H9 (cell line): ENCODE results near the gene PAK2. TPM values are rescaled to one million over a fixed set of nuclear protein-coding genes. Genes with fewer than 3 reads are reported as not detected.
"Not testable (repeated sequence)": the region's sequence is repeated elsewhere in the genome, so short reads cannot be mapped to it uniquely, and the experiment has no call there.

Experiments
- DNase-seq: peaks from one replicate; pipeline ENCODE4 v3.0.0-alpha.2; 2017
- H2AFZ ChIP-seq: one replicate; pipeline ENCODE4 v1.6.1; 2013; ENCODE audit warnings: mild to moderate bottlenecking, low read length, control low read depth, moderate library complexity
- H2AK5ac ChIP-seq: 2 replicates; pipeline ENCODE4 v1.6.1; 2013; ENCODE audit warnings: low read length, control low read depth, mixed read lengths; ENCODE audit not compliant: insufficient read length
- H2BK120ac ChIP-seq: one replicate; pipeline ENCODE4 v1.6.1; 2013; ENCODE audit warnings: low read depth, mild to moderate bottlenecking, low read length, control low read depth, inconsistent platforms; ENCODE audit not compliant: poor library complexity, severe bottlenecking
- H2BK12ac ChIP-seq: 2 replicates; pipeline ENCODE4 v1.6.1; 2013; ENCODE audit warnings: low read length, control low read depth, mixed read lengths, low read depth; ENCODE audit not compliant: insufficient read length
- H2BK15ac ChIP-seq: 2 replicates; pipeline ENCODE4 v1.6.1; 2013; ENCODE audit warnings: low read depth, low read length, control low read depth
- H2BK20ac ChIP-seq: one replicate; pipeline ENCODE4 v1.6.1; 2013; ENCODE audit warnings: low read depth, mild to moderate bottlenecking, low read length, control low read depth, inconsistent platforms; ENCODE audit not compliant: poor library complexity, severe bottlenecking
- H2BK5ac ChIP-seq: 2 replicates; pipeline ENCODE4 v1.6.1; 2013; ENCODE audit warnings: low read length, control low read depth, mixed read lengths; ENCODE audit not compliant: insufficient read length
- H3K14ac ChIP-seq: 2 replicates; pipeline ENCODE4 v1.6.1; 2013; ENCODE audit warnings: low read length, control low read depth; ENCODE audit not compliant: insufficient read depth
- H3K18ac ChIP-seq: 2 replicates; pipeline ENCODE4 v1.6.1; 2013; ENCODE audit warnings: low read depth, mild to moderate bottlenecking, mixed read lengths, low read length, control low read depth; ENCODE audit not compliant: insufficient read length
- H3K23ac ChIP-seq: 2 replicates; pipeline ENCODE4 v1.6.1; 2013; ENCODE audit warnings: low read length, control low read depth, mixed read lengths, low read depth; ENCODE audit not compliant: insufficient read length
- H3K23me2 ChIP-seq: 2 replicates; pipeline ENCODE4 v1.6.1; 2013; ENCODE audit warnings: low read depth, mild to moderate bottlenecking, mixed read lengths, low read length, control low read depth; ENCODE audit not compliant: insufficient read length, poor library complexity, severe bottlenecking
- H3K27ac ChIP-seq: 2 replicates; pipeline ENCODE4 v1.5.1; 2013; ENCODE audit warnings: low read length, control low read depth, mixed read lengths, low read depth; ENCODE audit not compliant: insufficient read length
- H3K27me3 ChIP-seq: 2 replicates; pipeline ENCODE4 v1.6.1; 2013; ENCODE audit warnings: low read length, control low read depth, inconsistent platforms; ENCODE audit not compliant: insufficient read depth
- H3K4ac ChIP-seq: 2 replicates; pipeline ENCODE4 v1.6.1; 2013; ENCODE audit warnings: low read depth, mild to moderate bottlenecking, control low read depth, inconsistent platforms, low read length, moderate library complexity
- H3K4me1 ChIP-seq: 2 replicates; pipeline ENCODE4 v1.6.1; 2013; ENCODE audit warnings: low read length, control low read depth, inconsistent platforms; ENCODE audit not compliant: insufficient read depth
- H3K4me2 ChIP-seq: 2 replicates; pipeline ENCODE4 v1.6.1; 2013; ENCODE audit warnings: low read length, control low read depth, mixed read lengths; ENCODE audit not compliant: insufficient read length, insufficient read depth
- H3K56ac ChIP-seq: 2 replicates; pipeline ENCODE4 v1.6.1; 2013; ENCODE audit warnings: low read depth, mild to moderate bottlenecking, mixed read lengths, low read length, control low read depth; ENCODE audit not compliant: insufficient read length
- H3K79me1 ChIP-seq: 2 replicates; pipeline ENCODE4 v1.6.1; 2013; ENCODE audit warnings: low read depth, mild to moderate bottlenecking, moderate library complexity, low read length, control low read depth, inconsistent platforms; ENCODE audit not compliant: insufficient read depth, poor library complexity, severe bottlenecking
- H3K79me2 ChIP-seq: 2 replicates; pipeline ENCODE4 v1.6.1; 2013; ENCODE audit warnings: low read length, control low read depth, inconsistent platforms; ENCODE audit not compliant: insufficient read depth
- H3K9ac ChIP-seq: 2 replicates; pipeline ENCODE4 v1.6.1; 2013; ENCODE audit warnings: low read length, control low read depth, mixed read lengths; ENCODE audit not compliant: insufficient read length; ENCODE audit errors: extremely low read depth
- H3K9me3 ChIP-seq: one replicate; pipeline ENCODE4 v1.6.1; 2013; ENCODE audit warnings: low read depth, low read length, inconsistent platforms; ENCODE audit not compliant: control insufficient read depth
- H3T11ph ChIP-seq: one replicate; pipeline ENCODE4 v1.6.1; 2013; ENCODE audit warnings: mild to moderate bottlenecking, low read length, control low read depth, inconsistent platforms
- H4K20me1 ChIP-seq: one replicate; pipeline ENCODE4 v1.6.1; 2013; ENCODE audit not compliant: control insufficient read depth, insufficient read length, insufficient read depth
- H4K5ac ChIP-seq: 2 replicates; pipeline ENCODE4 v1.6.1; 2013; ENCODE audit warnings: low read depth, mild to moderate bottlenecking, mixed read lengths, low read length, control low read depth; ENCODE audit not compliant: insufficient read length
- H4K8ac ChIP-seq: replicated peaks from 2 replicates; pipeline ENCODE4 v1.6.1; 2013; ENCODE audit warnings: low read length, control low read depth, mixed read lengths, low read depth; ENCODE audit not compliant: insufficient read length
- H4K91ac ChIP-seq: 2 replicates; pipeline ENCODE4 v1.6.1; 2013; ENCODE audit warnings: low read depth, mild to moderate bottlenecking, moderate library complexity, mixed read lengths, low read length, control low read depth; ENCODE audit not compliant: insufficient read length
- H3K27ac Mint-ChIP-seq, 3 experiments: 2 replicates in 2 of 3; 3 replicates in 1 of 3; pipeline ENCODE4 v1.8.0; 2020 to 2021; ENCODE audit warnings: mixed read lengths in 3 of 3, mild to moderate bottlenecking in 1 of 3, moderate library complexity in 1 of 3
- H3K27me3 Mint-ChIP-seq: 2 replicates; pipeline ENCODE4 v1.8.0; 2021; ENCODE audit warnings: low read depth, mild to moderate bottlenecking, moderate library complexity, mixed read lengths
- H3K36me3 Mint-ChIP-seq, 3 experiments: 2 replicates in 2 of 3; 3 replicates in 1 of 3; pipeline ENCODE4 v1.8.0; 2020 to 2021; ENCODE audit warnings: low read depth in 3 of 3, mixed read lengths in 3 of 3; ENCODE audit not compliant: insufficient read depth in 1 of 3
- H3K4me1 Mint-ChIP-seq, 2 experiments: 2 replicates each; pipeline ENCODE4 v1.8.0; 2020; ENCODE audit warnings: mixed read lengths in 2 of 2
- H3K4me3 Mint-ChIP-seq, 2 experiments: 2 replicates in 1 of 2; 3 replicates in 1 of 2; pipeline ENCODE4 v1.8.0; 2020 to 2021; ENCODE audit warnings: mild to moderate bottlenecking in 2 of 2, mixed read lengths in 2 of 2, moderate library complexity in 1 of 2
- H3K9me3 Mint-ChIP-seq, 2 experiments: 2 replicates in 1 of 2; 3 replicates in 1 of 2; pipeline ENCODE4 v1.8.0; 2020; ENCODE audit warnings: mild to moderate bottlenecking in 2 of 2, mixed read lengths in 2 of 2, moderate library complexity in 1 of 2
- CTCF ChIP-seq: fragments of 200-600 bp; sonication (generic); conservative IDR thresholded peaks from 3 replicates; pipeline ENCODE4 v1.8.0; 2021; ENCODE audit warnings: antibody characterized with exemption, mild to moderate bottlenecking
- WGBS: extraction: QIAGEN DNeasy Blood & Tissue Kit; methylation state at CpG from one replicate; pipeline ENCODE4 v1.1.7; 2013; ENCODE audit warnings: missing lambda C conversion rate, low lambda C conversion rate, mixed read lengths; ENCODE audit not compliant: insufficient read length; ENCODE audit errors: extremely low coverage; 5-methylcytosine and 5-hydroxymethylcytosine counted together
- total RNA-seq: library from RNA; stranded (reverse); gene quantifications from 2 replicates; pipeline ENCODE4 v1.2.1, GENCODE V29; 2021

The PAK2 gene
- total RNA-seq, 1 experiment from 2014 or later = 65.7 TPM

DNA sequence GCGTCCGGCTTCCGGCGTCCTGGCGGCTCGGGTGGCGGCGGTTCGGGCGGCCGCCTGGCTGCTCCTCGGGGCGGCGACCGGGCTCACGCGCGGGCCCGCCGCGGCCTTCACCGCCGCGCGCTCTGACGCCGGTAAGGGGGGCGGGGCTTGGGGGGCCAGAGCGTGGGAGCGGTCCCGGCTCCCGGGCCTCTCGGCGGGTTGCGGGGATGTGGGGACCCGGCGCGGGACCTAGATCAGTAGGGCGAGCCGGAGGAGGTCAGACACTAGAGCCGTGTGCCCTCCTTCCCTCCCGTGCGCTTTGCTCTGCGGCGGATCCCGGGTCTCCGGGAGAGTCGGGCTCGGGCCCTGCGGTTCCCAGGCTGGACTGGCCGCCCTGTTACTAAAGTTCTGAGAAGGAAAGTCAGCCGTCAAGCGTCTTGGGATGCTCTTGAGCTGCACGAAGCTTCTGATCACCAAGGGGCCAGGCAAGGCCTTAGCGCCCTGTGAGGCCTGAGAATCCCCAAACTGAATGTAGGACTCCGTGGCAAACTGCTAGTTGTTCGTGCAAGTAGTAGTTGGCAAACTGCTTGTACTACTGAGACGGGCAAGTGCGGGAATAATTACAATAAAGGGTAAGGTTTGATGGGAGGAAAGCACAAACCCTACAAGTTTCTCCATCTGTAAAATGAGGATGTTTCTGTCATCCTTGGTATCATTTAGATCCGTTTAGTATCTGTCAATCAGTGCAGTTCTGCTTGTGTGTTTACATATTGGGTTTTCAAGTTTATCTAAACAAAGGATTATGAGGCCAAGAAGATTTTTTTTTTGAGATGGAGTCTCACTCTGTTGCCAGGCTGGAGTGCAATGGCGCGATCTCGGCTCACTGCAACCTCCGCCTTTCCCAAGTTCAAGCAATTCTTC lies 26.9 kb upstream of the PAK2 start:
- Histone ChIP-seq H3K23me2 (no peaks in the 10 kb centered on the region), H3K79me2 (no peaks in the 10 kb centered on the region), H4K20me1 (no peaks in the 10 kb centered on the region), H3K27me3 (no peaks in the 10 kb centered on the region), H3K23ac (no peak overlapping the region), H3K9ac (peak overlapping the region; percentile 42), H2BK20ac (no peak overlapping the region), H2BK15ac (no peak overlapping the region), H3K56ac (no peak overlapping the region), H4K5ac (no peak overlapping the region), H4K8ac (no peak overlapping the region), H3K4me1 (no peaks in the 10 kb centered on the region), H2AK5ac (no peak overlapping the region), H3K27ac (no peak overlapping the region), H3K4me2 (peak overlapping the region; percentile 69), H3K79me1 (no peaks in the 10 kb centered on the region), H3K18ac (no peak overlapping the region), H3K4ac (no peak overlapping the region), H3T11ph (no peak overlapping the region), H3K9me3 (no peaks in the 10 kb centered on the region), H2BK12ac (no peak overlapping the region), H4K91ac (no peak overlapping the region), H2BK5ac (no peak overlapping the region), H2BK120ac (no peak overlapping the region), H3K14ac (peak overlapping the region; percentile 17; the same call in 1 of the 2 replicates), H2AFZ (no peak overlapping the region)
- Mint-ChIP-seq H3K4me3 (peak overlapping the region; percentile 74 to 82), H3K27me3 (peaks cover 9% of the 10 kb centered on the region), H3K36me3 (no peaks in the 10 kb centered on the region), H3K27ac (peak overlapping the region in 1 of 3 experiments; percentile 77; a peak in 2 of 7 replicates), H3K4me1 (peaks cover 8 to 9% of the 10 kb centered on the region in 2 experiments), H3K9me3 (no peaks in the 10 kb centered on the region)
- TF ChIP-seq CTCF = no peak
- peak; percentile 53 for DNase-seq
- no CpG with 5 or more reads among the region's 64 CpGs for whole genome bisulfite sequencing

GRCh38 chr3:196717162-196717561 lies 22.5 kb upstream of the PAK2 start:
- not testable (repeated sequence) for H3K4me1 Mint-ChIP-seq, H3K27me3 ChIP-seq, H3K14ac ChIP-seq, H4K91ac ChIP-seq, H3K23ac ChIP-seq, H3K18ac ChIP-seq, H3K4me1 ChIP-seq, H2BK15ac ChIP-seq, H4K8ac ChIP-seq, H3K27ac ChIP-seq, H2BK12ac ChIP-seq, H3K9me3 Mint-ChIP-seq, H4K20me1 ChIP-seq, H3K9me3 ChIP-seq, H2BK120ac ChIP-seq, H4K5ac ChIP-seq, H3K27me3 Mint-ChIP-seq, H3T11ph ChIP-seq, H2BK20ac ChIP-seq, DNase-seq, H3K9ac ChIP-seq, H3K27ac Mint-ChIP-seq, H3K4ac ChIP-seq, H3K56ac ChIP-seq, H3K4me3 Mint-ChIP-seq, H3K23me2 ChIP-seq, H3K4me2 ChIP-seq, H2AFZ ChIP-seq, H2BK5ac ChIP-seq, H2AK5ac ChIP-seq, H3K79me2 ChIP-seq, H3K79me1 ChIP-seq
- no CpG with 5 or more reads among the region's 3 CpGs for WGBS
- peaks cover 13 to 22% (median 20%) of the 10 kb centered on the region in 3 experiments; a peak in 6 of 7 replicates for H3K36me3 Mint-ChIP-seq
